Natural killer cell treated with Interleukin-12 subunit alpha and Interleukin-12 subunit beta and Interleukin-15 and Interleukin-18, amount 100 ng/mL, for 72 hours (primary cell): ENCODE measurements around the gene EHHADH. TPM values are rescaled to one million over a fixed set of nuclear protein-coding genes. Genes with fewer than 3 reads are reported as not detected.
"Not testable (repeated sequence)": the region's sequence is repeated elsewhere in the genome, so short reads cannot be mapped to it uniquely, and the experiment has no call there.

ENCODE experiments used
- ATAC-seq, 2 donors: fragments of 150-1000 bp; cut with Tn5 transposase in 1 of 2; sonication (Bioruptor Pico), chemical (Tn5 transposase) in 1 of 2; 2 replicates each; pipeline ENCODE4 v1.10.0; 2021
- DNase-seq: peaks from one replicate; pipeline ENCODE4 v3.0.0; 2022; ENCODE audit warnings: low spot score
- H3K27ac Mint-ChIP-seq, 2 donors: 1 replicate in 1 of 2; 2 replicates in 1 of 2; pipeline ENCODE4 v1.8.0; 2022; ENCODE audit warnings: mixed read lengths in 2 of 2, mild to moderate bottlenecking in 1 of 2, moderate library complexity in 1 of 2
- H3K27me3 Mint-ChIP-seq, 2 donors: 1 replicate in 1 of 2; 2 replicates in 1 of 2; pipeline ENCODE4 v1.8.0; 2022; ENCODE audit warnings: mixed read lengths in 2 of 2
- H3K36me3 Mint-ChIP-seq: one replicate; pipeline ENCODE4 v1.8.0; 2022; ENCODE audit warnings: mixed read lengths
- H3K4me1 Mint-ChIP-seq, 2 donors: 1 replicate in 1 of 2; 2 replicates in 1 of 2; pipeline ENCODE4 v1.8.0; 2022; ENCODE audit warnings: low read depth in 2 of 2, mixed read lengths in 2 of 2, mild to moderate bottlenecking in 1 of 2
- H3K4me3 Mint-ChIP-seq: one replicate; pipeline ENCODE4 v1.8.0; 2022; ENCODE audit warnings: mixed read lengths
- H3K9me3 Mint-ChIP-seq: 2 replicates; pipeline ENCODE4 v1.8.0; 2022; ENCODE audit warnings: mixed read lengths
- total RNA-seq, 2 donors: library from RNA; stranded (reverse); gene quantifications; one replicate each; pipeline ENCODE4 v1.2.3, GENCODE V29; 2022

The EHHADH gene
- total RNA-seq, 2 donors from 2014 or later: 0.64 to 1.1 TPM

- H3K36me3 Mint-ChIP-seq: no peaks in the 10 kb centered on the region
- DNase-seq: no peak
- H3K9me3 Mint-ChIP-seq: no peaks in the 10 kb centered on the region
- ATAC-seq: peak in 1 of 2 donors; percentile 59
- no peak overlapping the region for H3K27ac Mint-ChIP-seq
- no peak overlapping the region for H3K4me3 Mint-ChIP-seq
- H3K4me1 Mint-ChIP-seq: no peaks in the 10 kb centered on the region
- H3K27me3 Mint-ChIP-seq: peaks cover 34 to 44% of the 10 kb centered on the region in 2 donors
Observed at GRCh38 chr3:185270262-185270955, 16.6 kb upstream of the EHHADH start.

- no peaks in the 10 kb centered on the region for H3K9me3 Mint-ChIP-seq
- no peak for ATAC-seq
- no peak overlapping the region for H3K4me3 Mint-ChIP-seq
- no peak overlapping the region for H3K27ac Mint-ChIP-seq
- H3K4me1 Mint-ChIP-seq: no peaks in the 10 kb centered on the region
- no peaks in the 10 kb centered on the region for H3K36me3 Mint-ChIP-seq
- H3K27me3 Mint-ChIP-seq: peaks cover 27 to 32% of the 10 kb centered on the region in 2 donors
- DNase-seq: no peak
Observed at GRCh38 chr3:185268194-185268962, 14.5 kb upstream of the EHHADH start.

GRCh38 chr3:185267193-185267592 lies 13.3 kb upstream of the EHHADH start:
- ATAC-seq: no peak
- Mint-ChIP-seq H3K27ac (no peak overlapping the region), H3K9me3 (no peaks in the 10 kb centered on the region), H3K36me3 (no peaks in the 10 kb centered on the region), H3K4me3 (no peak overlapping the region), H3K27me3 (peaks cover 22 to 32% of the 10 kb centered on the region in 2 donors), H3K4me1 (no peaks in the 10 kb centered on the region)
- DNase-seq: no peak

- H3K9me3 Mint-ChIP-seq: no peaks in the 10 kb centered on the region
- peaks cover 16 to 18% of the 10 kb centered on the region in 2 donors for H3K27me3 Mint-ChIP-seq
- H3K4me1 Mint-ChIP-seq: no peaks in the 10 kb centered on the region
- H3K36me3 Mint-ChIP-seq: no peaks in the 10 kb centered on the region
- no peak overlapping the region for H3K27ac Mint-ChIP-seq
- no peak overlapping the region for H3K4me3 Mint-ChIP-seq
- DNase-seq (no peak), ATAC-seq (no peak)
Observed at GRCh38 chr3:185264849-185265553, 11.2 kb upstream of the EHHADH start.

- Mint-ChIP-seq H3K36me3 (no peaks in the 10 kb centered on the region), H3K27me3 (peaks cover 7 to 17% of the 10 kb centered on the region in 2 donors), H3K4me3 (no peak overlapping the region), H3K4me1 (no peaks in the 10 kb centered on the region), H3K9me3 (peaks cover 2% of the 10 kb centered on the region), H3K27ac (no peak overlapping the region)
- DNase-seq (no peak), ATAC-seq (no peak)
Observed at GRCh38 chr3:185263423-185263822, 9.6 kb upstream of the EHHADH start.

- peaks cover 0 to 20% of the 10 kb centered on the region in 2 donors for H3K27me3 Mint-ChIP-seq
- H3K27ac Mint-ChIP-seq: no peak overlapping the region
- H3K4me1 Mint-ChIP-seq: no peaks in the 10 kb centered on the region
Observed at GRCh38 chr3:185257334-185257733, 3.5 kb upstream of the EHHADH start.

GRCh38 chr3:185254799-185255198 lies 950 bp upstream of the EHHADH start:
- H3K27ac Mint-ChIP-seq: no peak overlapping the region
- peaks cover 2% of the 10 kb centered on the region for H3K9me3 Mint-ChIP-seq
- peaks cover 9 to 20% of the 10 kb centered on the region in 2 donors for H3K27me3 Mint-ChIP-seq
- peaks cover 5% of the 10 kb centered on the region for H3K36me3 Mint-ChIP-seq
- DNase-seq: no peak
- no peak for ATAC-seq
- no peaks in the 10 kb centered on the region for H3K4me1 Mint-ChIP-seq
- H3K4me3 Mint-ChIP-seq: no peak overlapping the region

More at GRCh38 chr3:185257334-185257733, 3.5 kb upstream of the EHHADH start:
- peaks cover 2% of the 10 kb centered on the region for H3K9me3 Mint-ChIP-seq
- peaks cover 5% of the 10 kb centered on the region for H3K36me3 Mint-ChIP-seq
- ATAC-seq (no peak), DNase-seq (no peak)
- no peak overlapping the region for H3K4me3 Mint-ChIP-seq

- not testable (repeated sequence) for DNase-seq, H3K9me3 Mint-ChIP-seq, H3K27ac Mint-ChIP-seq, H3K4me1 Mint-ChIP-seq, H3K36me3 Mint-ChIP-seq, ATAC-seq, H3K4me3 Mint-ChIP-seq
- peaks cover 9 to 16% of the 10 kb centered on the region in 2 donors for H3K27me3 Mint-ChIP-seq
Observed at GRCh38 chr3:185253133-185253532, 716 bp downstream of the EHHADH start.

GRCh38 chr3:185251272-185251671 lies 2.6 kb downstream of the EHHADH start:
- H3K9me3 Mint-ChIP-seq: no peaks in the 10 kb centered on the region
- H3K27ac Mint-ChIP-seq: no peak overlapping the region
- ATAC-seq: no peak
- no peak for DNase-seq
- H3K36me3 Mint-ChIP-seq: no peaks in the 10 kb centered on the region
- H3K4me1 Mint-ChIP-seq: no peaks in the 10 kb centered on the region
- H3K4me3 Mint-ChIP-seq: no peak overlapping the region
- peaks cover 12 to 14% of the 10 kb centered on the region in 2 donors for H3K27me3 Mint-ChIP-seq

GRCh38 chr3:185250653-185251052 lies 3.2 kb downstream of the EHHADH start:
- Mint-ChIP-seq H3K36me3 (no peaks in the 10 kb centered on the region), H3K27ac (no peak overlapping the region), H3K4me1 (no peaks in the 10 kb centered on the region), H3K4me3 (no peak overlapping the region), H3K9me3 (no peaks in the 10 kb centered on the region), H3K27me3 (peaks cover 13 to 19% of the 10 kb centered on the region in 2 donors)
- DNase-seq: no peak
- no peak for ATAC-seq

GRCh38 chr3:185250247-185250646 lies 3.6 kb downstream of the EHHADH start:
- Mint-ChIP-seq H3K36me3 (no peaks in the 10 kb centered on the region), H3K27me3 (peaks cover 13 to 19% of the 10 kb centered on the region in 2 donors), H3K9me3 (no peaks in the 10 kb centered on the region), H3K27ac (no peak overlapping the region), H3K4me3 (no peak overlapping the region), H3K4me1 (no peaks in the 10 kb centered on the region)
- no peak for ATAC-seq
- DNase-seq: no peak

- peaks cover 9% of the 10 kb centered on the region for H3K9me3 Mint-ChIP-seq
- H3K4me1 Mint-ChIP-seq: no peaks in the 10 kb centered on the region
- ATAC-seq (no peak), DNase-seq (no peak)
- no peak overlapping the region for H3K27ac Mint-ChIP-seq
- peaks cover 31% of the 10 kb centered on the region for H3K36me3 Mint-ChIP-seq
- peaks cover 19 to 63% of the 10 kb centered on the region in 2 donors for H3K27me3 Mint-ChIP-seq
- no peak overlapping the region for H3K4me3 Mint-ChIP-seq
Observed at GRCh38 chr3:185242642-185243041, 11.2 kb downstream of the EHHADH start.

GRCh38 chr3:185236969-185237368 lies 16.9 kb downstream of the EHHADH start:
- Mint-ChIP-seq H3K27ac (no peak overlapping the region), H3K9me3 (peaks cover 10% of the 10 kb centered on the region), H3K4me3 (no peak overlapping the region), H3K4me1 (no peaks in the 10 kb centered on the region), H3K36me3 (peaks cover 24% of the 10 kb centered on the region), H3K27me3 (peaks cover 13 to 27% of the 10 kb centered on the region in 2 donors)
- no peak for DNase-seq
- ATAC-seq: no peak

GRCh38 chr3:185233328-185233727 lies 20.5 kb downstream of the EHHADH start:
- H3K36me3 Mint-ChIP-seq: peaks cover 6% of the 10 kb centered on the region
- H3K9me3 Mint-ChIP-seq: peaks cover 4% of the 10 kb centered on the region
- H3K4me1 Mint-ChIP-seq: no peaks in the 10 kb centered on the region
- DNase-seq (no peak), ATAC-seq (no peak)
- H3K4me3 Mint-ChIP-seq: no peak overlapping the region
- no peak overlapping the region for H3K27ac Mint-ChIP-seq
- H3K27me3 Mint-ChIP-seq: no peaks in the 10 kb centered on the region
